ENCODE results near the gene PASD1.

GRCh38 chrX:151680805-151681204, 117.3 kb downstream of the PASD1 start:
- TF ChIP-seq CTCF (IDR thresholded peaks at IDR 0.05) (peak in 2 of 4 experiments; percentile 28 to 46), POLR2A (IDR thresholded peaks at IDR 0.05) (no peak)
